ENCODE data around the gene SERPINB7.
"Not testable (repeated sequence)": the region's sequence is repeated elsewhere in the genome, so short reads cannot be mapped to it uniquely, and the experiment has no call there.

Gene SERPINB7

GRCh38 chr18:63775166-63775730, at the start of gene SERPINB7:
Gene SERPINB7, plus strand, starts transcription at chr18:63775418. Its CDS starts 6,955 bp downstream, at chr18:63782373.
- FAIRE-seq = no peak

- FAIRE-seq = no peak
These were observed 49.3 kb upstream of the SERPINB7 start for GRCh38 chr18:63725682-63726480.

GRCh38 chr18:63730773-63731172, 44.4 kb upstream of the SERPINB7 start:
- no peak for FAIRE-seq

GRCh38 chr18:63731215-63731614, 44.0 kb upstream of the SERPINB7 start:
- FAIRE-seq = no peak

- FAIRE-seq = no peak
These were observed 38.3 kb upstream of the SERPINB7 start for GRCh38 chr18:63736876-63737275.

- FAIRE-seq = no peak
These were observed 33.4 kb upstream of the SERPINB7 start for GRCh38 chr18:63741769-63742168.

GRCh38 chr18:63747006-63747405, 28.2 kb upstream of the SERPINB7 start:
- FAIRE-seq = no peak

- no peak for FAIRE-seq
These were observed 25.7 kb upstream of the SERPINB7 start for GRCh38 chr18:63749489-63749888.

- FAIRE-seq = no peak
These were observed 22.6 kb upstream of the SERPINB7 start for GRCh38 chr18:63752636-63753035.

GRCh38 chr18:63753676-63754075, 21.5 kb upstream of the SERPINB7 start:
- FAIRE-seq = no peak

- no peak for FAIRE-seq
These were observed 17.7 kb upstream of the SERPINB7 start for GRCh38 chr18:63757541-63757940.

GRCh38 chr18:63758615-63759240, 16.5 kb upstream of the SERPINB7 start:
- FAIRE-seq = no peak

GRCh38 chr18:63759786-63760185, 15.4 kb upstream of the SERPINB7 start:
- FAIRE-seq = not testable (repeated sequence)

- FAIRE-seq = no peak
These were observed 12.7 kb upstream of the SERPINB7 start for GRCh38 chr18:63762518-63762917.

- no peak for FAIRE-seq
These were observed 11.2 kb upstream of the SERPINB7 start for GRCh38 chr18:63763831-63764600.

GRCh38 chr18:63765837-63766236, 9.4 kb upstream of the SERPINB7 start:
- no peak for FAIRE-seq

- FAIRE-seq = no peak
These were observed 1.7 kb upstream of the SERPINB7 start for GRCh38 chr18:63773551-63773950.

- FAIRE-seq = no peak
These were observed 707 bp upstream of the SERPINB7 start for GRCh38 chr18:63774511-63774910.

- FAIRE-seq = no peak
These were observed 4.2 kb downstream of the SERPINB7 start for GRCh38 chr18:63779386-63779785.

- no peak for FAIRE-seq
These were observed 8.2 kb downstream of the SERPINB7 start for GRCh38 chr18:63783394-63783793.

GRCh38 chr18:63784787-63785452, 9.7 kb downstream of the SERPINB7 start:
- no peak for FAIRE-seq

- FAIRE-seq = no peak
These were observed 12.5 kb downstream of the SERPINB7 start for GRCh38 chr18:63787673-63788072.

Data from islet of Langerhans (tissue), 1 donor.